ENCODE measurements around the gene PRR15.

DNA sequence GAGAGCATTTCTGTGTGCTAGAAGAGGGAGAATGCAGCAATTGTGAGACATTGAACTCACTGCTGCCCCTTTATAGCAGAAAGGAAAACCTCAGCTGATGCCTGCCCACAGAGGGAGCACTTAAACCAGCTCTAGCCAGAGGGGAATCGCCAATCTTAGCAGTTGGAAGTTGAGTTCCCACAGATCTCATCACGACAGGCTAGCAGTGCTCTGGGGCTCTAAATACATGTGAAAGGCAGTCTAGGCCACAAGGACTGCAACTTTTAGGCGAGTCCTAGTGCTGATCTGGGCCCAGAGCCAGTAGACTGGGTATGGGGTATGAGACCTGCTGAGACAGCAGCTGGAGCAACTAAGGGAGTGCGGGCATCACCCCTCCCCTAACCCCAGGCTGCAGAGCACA lies 25.2 kb upstream of the PRR15 start:
- TF ChIP-seq, protein P1, sequence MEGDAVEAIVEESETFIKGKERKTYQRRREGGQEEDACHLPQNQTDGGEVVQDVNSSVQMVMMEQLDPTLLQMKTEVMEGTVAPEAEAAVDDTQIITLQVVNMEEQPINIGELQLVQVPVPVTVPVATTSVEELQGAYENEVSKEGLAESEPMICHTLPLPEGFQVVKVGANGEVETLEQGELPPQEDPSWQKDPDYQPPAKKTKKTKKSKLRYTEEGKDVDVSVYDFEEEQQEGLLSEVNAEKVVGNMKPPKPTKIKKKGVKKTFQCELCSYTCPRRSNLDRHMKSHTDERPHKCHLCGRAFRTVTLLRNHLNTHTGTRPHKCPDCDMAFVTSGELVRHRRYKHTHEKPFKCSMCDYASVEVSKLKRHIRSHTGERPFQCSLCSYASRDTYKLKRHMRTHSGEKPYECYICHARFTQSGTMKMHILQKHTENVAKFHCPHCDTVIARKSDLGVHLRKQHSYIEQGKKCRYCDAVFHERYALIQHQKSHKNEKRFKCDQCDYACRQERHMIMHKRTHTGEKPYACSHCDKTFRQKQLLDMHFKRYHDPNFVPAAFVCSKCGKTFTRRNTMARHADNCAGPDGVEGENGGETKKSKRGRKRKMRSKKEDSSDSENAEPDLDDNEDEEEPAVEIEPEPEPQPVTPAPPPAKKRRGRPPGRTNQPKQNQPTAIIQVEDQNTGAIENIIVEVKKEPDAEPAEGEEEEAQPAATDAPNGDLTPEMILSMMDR (IDR thresholded peaks at IDR 0.05) = no peak
- no peak for TF ChIP-seq POLR2A (IDR thresholded peaks at IDR 0.05)
